ENCODE measurements around the gene KIAA0825.
A peak's percentile ranks its signal among the peaks of the same experiment; 100 is the strongest.

The KIAA0825 gene

DNA sequence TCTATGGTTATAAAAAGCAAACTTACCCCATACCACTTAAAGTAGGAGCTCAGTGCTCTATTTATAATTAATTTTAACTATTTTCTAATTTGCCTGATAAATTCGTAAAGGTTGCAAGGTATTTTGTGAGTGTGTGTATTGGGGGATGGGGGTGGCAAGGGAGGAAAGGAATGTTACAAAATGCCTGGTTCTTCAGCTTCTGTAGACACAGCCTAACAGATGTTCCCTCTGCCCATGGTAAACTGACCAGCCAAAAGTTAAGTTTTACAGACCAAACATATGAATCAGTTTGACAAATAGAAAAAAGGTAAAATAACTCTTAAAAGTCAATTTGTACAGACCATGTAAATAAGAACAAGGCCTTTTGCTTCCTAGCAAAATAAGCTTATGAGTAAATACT is 232.6 kb downstream of the KIAA0825 start:
- no CpG with 5 or more reads among the region's 1 CpG for WGBS (ENCODE audit: insufficient coverage)
- POLR2A ChIA-PET = no interaction called here
- no peak overlapping the region for H3K27ac ChIP-seq (ENCODE audit: insufficient read depth in 1 of 2, low read depth in 1 of 2, low read length in 2 of 2, poor library complexity in 1 of 2, severe bottlenecking in 2 of 2)
- H3K4me3 ChIP-seq (ENCODE audit: control insufficient read depth in 1 of 7, extremely low read depth in 1 of 7, insufficient read depth in 4 of 7, low read depth in 2 of 7, low read length in 6 of 7) = no peak overlapping the region
- peaks cover 0 to under 1% (median 0%) of the 10 kb centered on the region in 5 experiments for H3K9me3 ChIP-seq (ENCODE audit: control extremely low read depth in 1 of 5, control insufficient read depth in 4 of 5, insufficient read depth in 2 of 5, low read depth in 1 of 5, low read length in 4 of 5)
- CTCF ChIA-PET = no interaction called here
- no peaks in the 10 kb centered on the region for H3K4me1 ChIP-seq (ENCODE audit: control extremely low read depth in 1 of 4, control insufficient read depth in 4 of 4, insufficient read depth in 4 of 4, low read length in 3 of 4)
- H3K36me3 ChIP-seq (ENCODE audit: control insufficient read depth in 4 of 4, insufficient read depth in 4 of 4, low read length in 3 of 4) = peaks cover 0 to 3% (median under 1%) of the 10 kb centered on the region in 4 experiments
- no peaks in the 10 kb centered on the region for H3K27me3 ChIP-seq (replicated peaks in 2 of 5; ENCODE audit: control insufficient read depth in 4 of 5, insufficient read depth in 5 of 5, low read length in 4 of 5)
- DNase-seq = no peak

DNA sequence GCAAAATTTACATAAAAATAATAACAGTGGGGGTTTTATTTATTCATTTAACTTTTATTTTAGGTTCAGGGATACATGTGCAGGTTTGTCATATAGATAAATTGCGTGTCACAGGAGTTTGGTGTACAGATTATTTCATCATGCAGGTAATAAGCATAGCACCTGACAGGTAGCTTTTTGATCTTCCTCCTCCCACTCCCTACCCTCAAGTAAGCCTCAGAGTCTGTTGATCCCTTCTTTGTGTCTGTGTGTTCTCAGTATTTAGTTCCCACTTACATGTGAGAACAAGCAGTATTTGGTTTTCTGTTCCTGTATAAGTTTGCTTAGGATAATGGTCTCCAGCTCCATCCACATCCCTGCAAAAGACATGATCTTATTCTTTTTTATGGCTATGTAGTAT is 240.3 kb downstream of the KIAA0825 start:
- Histone ChIP-seq H3K4me1 (ENCODE audit: control extremely low read depth in 1 of 4, control insufficient read depth in 4 of 4, insufficient read depth in 4 of 4, low read length in 3 of 4) (peaks cover 0 to 8% (median 0%) of the 10 kb centered on the region in 4 experiments), H3K36me3 (ENCODE audit: control insufficient read depth in 4 of 4, insufficient read depth in 4 of 4, low read length in 3 of 4) (peaks cover 0 to 2% (median 0%) of the 10 kb centered on the region in 4 experiments), H3K4me3 (ENCODE audit: control insufficient read depth in 1 of 7, extremely low read depth in 1 of 7, insufficient read depth in 4 of 7, low read depth in 2 of 7, low read length in 6 of 7) (no peak overlapping the region), H3K9me3 (ENCODE audit: control extremely low read depth in 1 of 5, control insufficient read depth in 4 of 5, insufficient read depth in 2 of 5, low read depth in 1 of 5, low read length in 4 of 5) (peaks cover 0 to 3% (median 0%) of the 10 kb centered on the region in 5 experiments), H3K27me3 (replicated peaks in 2 of 5; ENCODE audit: control insufficient read depth in 4 of 5, insufficient read depth in 5 of 5, low read length in 4 of 5) (no peaks in the 10 kb centered on the region), H3K27ac (ENCODE audit: insufficient read depth in 1 of 2, low read depth in 1 of 2, low read length in 2 of 2, poor library complexity in 1 of 2, severe bottlenecking in 2 of 2) (no peak overlapping the region)
- no peak for DNase-seq
- ChIA-PET POLR2A (no interaction called here), CTCF (no interaction called here)
- WGBS (ENCODE audit: insufficient coverage) = no CpG with 5 or more reads among the region's 1 CpG

DNA sequence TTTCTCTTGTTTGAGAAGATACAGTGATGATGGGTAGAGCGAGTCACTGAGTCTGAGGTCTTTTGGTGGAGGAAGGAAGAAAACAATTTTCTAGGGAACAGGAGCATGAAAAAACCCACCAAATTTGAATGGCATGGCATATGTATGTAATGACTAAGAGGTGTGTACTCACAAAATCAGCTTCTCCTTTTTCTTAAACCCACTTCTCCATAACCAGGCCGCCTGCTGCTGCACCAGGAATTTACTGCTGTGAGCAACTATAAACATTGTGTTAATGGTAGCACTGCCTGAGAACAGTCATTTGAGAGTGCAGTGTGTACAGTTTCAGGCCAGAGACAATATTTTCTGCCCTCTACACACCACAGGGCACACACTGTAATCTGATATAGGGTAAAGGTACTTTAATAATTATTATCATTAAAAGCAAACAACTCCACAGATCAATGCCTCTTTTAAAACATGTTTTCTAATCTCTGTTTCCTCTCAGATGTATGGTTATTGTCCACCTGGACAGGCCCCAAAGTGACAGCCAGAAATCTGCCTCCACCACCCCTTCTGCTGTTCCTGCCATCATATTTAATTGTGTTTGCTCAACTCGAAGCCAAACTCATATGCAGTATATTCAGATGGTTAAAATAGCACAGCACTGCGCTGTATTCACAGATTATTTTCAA is 241.6 kb downstream of the KIAA0825 start:
- Histone ChIP-seq H3K4me3 (ENCODE audit: control insufficient read depth in 1 of 7, extremely low read depth in 1 of 7, insufficient read depth in 4 of 7, low read depth in 2 of 7, low read length in 6 of 7) (no peak overlapping the region), H3K27ac (ENCODE audit: insufficient read depth in 1 of 2, low read depth in 1 of 2, low read length in 2 of 2, poor library complexity in 1 of 2, severe bottlenecking in 2 of 2) (no peak overlapping the region), H3K9me3 (ENCODE audit: control extremely low read depth in 1 of 5, control insufficient read depth in 4 of 5, insufficient read depth in 2 of 5, low read depth in 1 of 5, low read length in 4 of 5) (peaks cover 0 to 3% (median 0%) of the 10 kb centered on the region in 5 experiments), H3K4me1 (ENCODE audit: control extremely low read depth in 1 of 4, control insufficient read depth in 4 of 4, insufficient read depth in 4 of 4, low read length in 3 of 4) (peaks cover 0 to 8% (median 0%) of the 10 kb centered on the region in 4 experiments), H3K36me3 (ENCODE audit: control insufficient read depth in 4 of 4, insufficient read depth in 4 of 4, low read length in 3 of 4) (no peaks in the 10 kb centered on the region), H3K27me3 (replicated peaks in 2 of 5; ENCODE audit: control insufficient read depth in 4 of 5, insufficient read depth in 5 of 5, low read length in 4 of 5) (no peaks in the 10 kb centered on the region)
- whole genome bisulfite sequencing (ENCODE audit: insufficient coverage) = 80% methylated on average over 1 of the region's 4 CpGs
- DNase-seq = peak in 2 of 3 donors; percentile 51 to 58
- CTCF ChIA-PET = no interaction called here
- POLR2A ChIA-PET = no interaction called here

DNA sequence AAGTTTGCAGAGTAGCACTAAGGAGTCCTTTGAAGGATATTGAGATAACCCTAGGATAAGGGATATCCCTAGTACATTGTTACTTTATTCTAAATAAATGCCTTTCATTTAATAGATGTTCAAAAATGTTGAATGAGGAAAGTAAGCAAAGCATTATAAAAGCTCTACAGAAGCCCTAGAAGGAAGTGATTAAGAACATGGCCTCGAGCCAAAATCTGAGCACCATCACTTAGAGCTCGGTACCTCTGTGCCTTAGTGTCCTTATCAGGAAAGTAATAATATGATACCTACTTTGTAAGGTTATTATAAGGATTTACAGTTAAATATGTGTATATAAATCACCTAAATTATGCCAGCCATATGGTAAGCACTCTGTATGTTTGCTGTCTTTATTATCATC is 242.6 kb downstream of the KIAA0825 start:
- Histone ChIP-seq H3K27me3 (replicated peaks in 2 of 5; ENCODE audit: control insufficient read depth in 4 of 5, insufficient read depth in 5 of 5, low read length in 4 of 5) (no peaks in the 10 kb centered on the region), H3K27ac (ENCODE audit: insufficient read depth in 1 of 2, low read depth in 1 of 2, low read length in 2 of 2, poor library complexity in 1 of 2, severe bottlenecking in 2 of 2) (no peak overlapping the region), H3K9me3 (ENCODE audit: control extremely low read depth in 1 of 5, control insufficient read depth in 4 of 5, insufficient read depth in 2 of 5, low read depth in 1 of 5, low read length in 4 of 5) (peaks cover 0 to 3% (median 0%) of the 10 kb centered on the region in 5 experiments), H3K36me3 (ENCODE audit: control insufficient read depth in 4 of 4, insufficient read depth in 4 of 4, low read length in 3 of 4) (no peaks in the 10 kb centered on the region), H3K4me1 (ENCODE audit: control extremely low read depth in 1 of 4, control insufficient read depth in 4 of 4, insufficient read depth in 4 of 4, low read length in 3 of 4) (peaks cover 0 to 8% (median 0%) of the 10 kb centered on the region in 4 experiments), H3K4me3 (ENCODE audit: control insufficient read depth in 1 of 7, extremely low read depth in 1 of 7, insufficient read depth in 4 of 7, low read depth in 2 of 7, low read length in 6 of 7) (no peak overlapping the region)
- WGBS (ENCODE audit: insufficient coverage) = no CpG with 5 or more reads among the region's 2 CpGs
- ChIA-PET POLR2A (no interaction called here), CTCF (no interaction called here)
- DNase-seq = no peak

DNA sequence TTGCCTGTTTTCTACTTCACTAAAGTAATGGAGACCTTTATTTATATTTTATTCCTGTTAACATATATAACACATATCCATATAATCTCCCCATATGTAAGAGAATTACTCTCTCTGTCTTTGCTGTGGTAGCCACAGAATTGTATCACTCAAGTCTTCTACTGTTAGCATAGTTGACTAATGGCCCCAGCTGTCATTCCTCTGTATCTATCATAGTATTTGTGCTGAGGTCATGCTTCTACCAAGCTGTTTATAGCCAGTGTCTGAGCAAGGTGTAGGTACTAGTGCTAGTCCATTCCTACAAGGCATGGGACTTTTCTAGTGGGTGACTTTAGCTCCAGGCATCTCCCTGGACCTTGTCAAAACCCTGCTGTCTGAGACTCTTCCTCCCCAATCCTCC is 244.1 kb downstream of the KIAA0825 start:
- ChIA-PET POLR2A (no interaction called here), CTCF (no interaction called here)
- Histone ChIP-seq H3K27me3 (replicated peaks in 2 of 5; ENCODE audit: control insufficient read depth in 4 of 5, insufficient read depth in 5 of 5, low read length in 4 of 5) (no peaks in the 10 kb centered on the region), H3K27ac (ENCODE audit: insufficient read depth in 1 of 2, low read depth in 1 of 2, low read length in 2 of 2, poor library complexity in 1 of 2, severe bottlenecking in 2 of 2) (no peak overlapping the region), H3K36me3 (ENCODE audit: control insufficient read depth in 4 of 4, insufficient read depth in 4 of 4, low read length in 3 of 4) (no peaks in the 10 kb centered on the region), H3K4me3 (ENCODE audit: control insufficient read depth in 1 of 7, extremely low read depth in 1 of 7, insufficient read depth in 4 of 7, low read depth in 2 of 7, low read length in 6 of 7) (no peak overlapping the region), H3K4me1 (ENCODE audit: control extremely low read depth in 1 of 4, control insufficient read depth in 4 of 4, insufficient read depth in 4 of 4, low read length in 3 of 4) (peaks cover 0 to 8% (median 0%) of the 10 kb centered on the region in 4 experiments), H3K9me3 (ENCODE audit: control extremely low read depth in 1 of 5, control insufficient read depth in 4 of 5, insufficient read depth in 2 of 5, low read depth in 1 of 5, low read length in 4 of 5) (peaks cover 0 to 2% (median 0%) of the 10 kb centered on the region in 5 experiments)
- no peak for DNase-seq

DNA sequence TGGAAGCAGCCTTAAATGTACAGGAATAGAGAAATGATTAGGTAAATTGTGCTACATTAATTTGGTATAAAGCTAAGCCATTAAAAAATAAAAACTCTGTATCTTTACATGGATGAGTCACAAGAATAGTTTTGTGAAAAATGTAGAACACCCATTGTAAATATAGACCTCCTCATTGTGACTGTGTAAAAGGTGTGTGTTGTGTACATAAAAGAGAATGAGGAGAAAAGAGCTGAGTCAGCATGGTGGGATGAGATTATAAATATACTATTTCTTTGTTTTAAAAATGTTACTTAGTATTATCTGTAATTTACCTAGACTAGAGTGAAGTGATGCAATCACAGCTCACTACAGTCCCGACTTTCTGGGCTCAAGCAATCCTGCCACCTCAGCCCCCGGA is 250.5 kb downstream of the KIAA0825 start:
- DNase-seq = no peak
- Histone ChIP-seq H3K36me3 (ENCODE audit: control insufficient read depth in 4 of 4, insufficient read depth in 4 of 4, low read length in 3 of 4) (no peaks in the 10 kb centered on the region), H3K9me3 (ENCODE audit: control extremely low read depth in 1 of 5, control insufficient read depth in 4 of 5, insufficient read depth in 2 of 5, low read depth in 1 of 5, low read length in 4 of 5) (no peaks in the 10 kb centered on the region), H3K27ac (ENCODE audit: insufficient read depth in 1 of 2, low read depth in 1 of 2, low read length in 2 of 2, poor library complexity in 1 of 2, severe bottlenecking in 2 of 2) (no peak overlapping the region), H3K27me3 (replicated peaks in 2 of 5; ENCODE audit: control insufficient read depth in 4 of 5, insufficient read depth in 5 of 5, low read length in 4 of 5) (no peaks in the 10 kb centered on the region), H3K4me3 (ENCODE audit: control insufficient read depth in 1 of 7, extremely low read depth in 1 of 7, insufficient read depth in 4 of 7, low read depth in 2 of 7, low read length in 6 of 7) (no peak overlapping the region), H3K4me1 (ENCODE audit: control extremely low read depth in 1 of 4, control insufficient read depth in 4 of 4, insufficient read depth in 4 of 4, low read length in 3 of 4) (no peaks in the 10 kb centered on the region)
- ChIA-PET POLR2A (no interaction called here), CTCF (no interaction called here)
- 100% methylated on average over 2 of the region's 2 CpGs for WGBS (ENCODE audit: insufficient coverage)

DNA sequence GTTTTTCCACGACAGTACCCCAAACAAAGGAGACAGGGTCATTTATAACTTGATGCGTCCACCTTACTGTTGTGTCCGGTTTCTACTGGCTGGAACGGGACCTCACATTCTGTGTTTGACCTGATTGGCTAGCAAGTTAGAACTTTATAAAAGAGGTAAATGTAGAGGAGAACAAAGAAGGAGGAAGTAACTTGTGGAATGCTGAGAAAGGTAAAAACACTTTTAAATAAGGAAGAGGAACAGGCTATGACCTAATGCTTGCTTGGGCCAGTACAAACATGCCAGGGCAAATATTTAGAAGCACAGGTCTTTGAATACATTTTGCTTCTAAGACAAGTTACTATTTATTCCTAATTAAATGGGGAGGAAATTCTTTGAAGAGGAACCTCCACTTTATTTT is 251.6 kb downstream of the KIAA0825 start:
- DNase-seq = no peak
- Histone ChIP-seq H3K9me3 (ENCODE audit: control extremely low read depth in 1 of 5, control insufficient read depth in 4 of 5, insufficient read depth in 2 of 5, low read depth in 1 of 5, low read length in 4 of 5) (no peaks in the 10 kb centered on the region), H3K27me3 (replicated peaks in 2 of 5; ENCODE audit: control insufficient read depth in 4 of 5, insufficient read depth in 5 of 5, low read length in 4 of 5) (no peaks in the 10 kb centered on the region), H3K4me1 (ENCODE audit: control extremely low read depth in 1 of 4, control insufficient read depth in 4 of 4, insufficient read depth in 4 of 4, low read length in 3 of 4) (no peaks in the 10 kb centered on the region), H3K27ac (ENCODE audit: insufficient read depth in 1 of 2, low read depth in 1 of 2, low read length in 2 of 2, poor library complexity in 1 of 2, severe bottlenecking in 2 of 2) (no peak overlapping the region), H3K4me3 (ENCODE audit: control insufficient read depth in 1 of 7, extremely low read depth in 1 of 7, insufficient read depth in 4 of 7, low read depth in 2 of 7, low read length in 6 of 7) (no peak overlapping the region), H3K36me3 (ENCODE audit: control insufficient read depth in 4 of 4, insufficient read depth in 4 of 4, low read length in 3 of 4) (no peaks in the 10 kb centered on the region)
- 100% methylated on average over 4 of the region's 4 CpGs for WGBS (ENCODE audit: insufficient coverage)
- CTCF ChIA-PET = no interaction called here
- POLR2A ChIA-PET = no interaction called here
